Endodermal cell (in vitro differentiated cells): Measurements from ENCODE around the gene CDH13. TPM values are rescaled to one million over a fixed set of nuclear protein-coding genes. Genes with fewer than 3 reads are reported as not detected.

ENCODE experiments used
- DNase-seq: peaks from one replicate; pipeline ENCODE4 v3.0.0-alpha.2; 2017
- H3K27ac ChIP-seq: 2 replicates; pipeline ENCODE4 v1.5.1; 2013; ENCODE audit warnings: mild to moderate bottlenecking, low read depth, low read length, moderate library complexity
- H3K27me3 ChIP-seq: 2 replicates; pipeline ENCODE4 v1.6.1; 2013; ENCODE audit warnings: mild to moderate bottlenecking, low read length, moderate library complexity; ENCODE audit not compliant: insufficient read depth, control insufficient read depth, poor library complexity, severe bottlenecking
- H3K36me3 ChIP-seq: 2 replicates; pipeline ENCODE4 v1.7.0; 2013; ENCODE audit warnings: mild to moderate bottlenecking, low read length, moderate library complexity; ENCODE audit not compliant: control insufficient read depth, insufficient read depth
- H3K4me1 ChIP-seq: one replicate; pipeline ENCODE4 v1.7.0; 2013; ENCODE audit warnings: low read length; ENCODE audit not compliant: control insufficient read depth, insufficient read depth
- H3K4me3 ChIP-seq: 2 replicates; pipeline ENCODE4 v1.5.1; 2013; ENCODE audit warnings: mild to moderate bottlenecking, low read length, moderate library complexity
- H3K9ac ChIP-seq: 2 replicates; pipeline ENCODE4 v1.6.1; 2013; ENCODE audit warnings: mild to moderate bottlenecking, low read length, moderate library complexity; ENCODE audit not compliant: poor library complexity, severe bottlenecking; ENCODE audit errors: extremely low read depth
- H3K9me3 ChIP-seq: 2 replicates; pipeline ENCODE4 v1.6.1; 2013; ENCODE audit warnings: mild to moderate bottlenecking, low read length, moderate library complexity; ENCODE audit not compliant: control insufficient read depth
- H3K27ac Mint-ChIP-seq: 2 replicates; pipeline ENCODE4 v1.8.0; 2020; ENCODE audit warnings: mixed read lengths
- H3K27me3 Mint-ChIP-seq: 2 replicates; pipeline ENCODE4 v1.8.0; 2021; ENCODE audit warnings: mild to moderate bottlenecking, mixed read lengths; ENCODE audit not compliant: insufficient read depth
- H3K36me3 Mint-ChIP-seq: 2 replicates; pipeline ENCODE4 v1.8.0; 2020; ENCODE audit warnings: low read depth, mixed read lengths
- H3K4me1 Mint-ChIP-seq: 2 replicates; pipeline ENCODE4 v1.8.0; 2020; ENCODE audit warnings: mixed read lengths
- H3K4me3 Mint-ChIP-seq: 2 replicates; pipeline ENCODE4 v1.8.0; 2020; ENCODE audit warnings: mild to moderate bottlenecking, moderate library complexity, mixed read lengths
- H3K9me3 Mint-ChIP-seq: 2 replicates; pipeline ENCODE4 v1.8.0; 2020; ENCODE audit warnings: mild to moderate bottlenecking, mixed read lengths
- WGBS, 2 experiments: methylation state at CpG; one replicate each; pipeline versions ENCODE4 v1.1.5 to v1.1.7; 2013; ENCODE audit warnings: missing lambda C conversion rate in 2 of 2, mixed read lengths in 1 of 2; ENCODE audit not compliant: insufficient coverage in 1 of 2, insufficient read length in 1 of 2; 5-methylcytosine and 5-hydroxymethylcytosine counted together
- total RNA-seq, 2 donors: library from RNA; stranded (reverse); fragmentation: NEBNext Ultra II Directional in 1 of 2; extraction: Animal tissue kit (Norgen Biotek cat#: 25700) in 1 of 2; gene quantifications; 2 replicates in 1 of 2; 3 replicates in 1 of 2; pipeline ENCODE4 v1.2.1, GENCODE V29; 2021
- TF ChIP-seq, protein P1 (sequence below): fragments of 200-600 bp; sonication (generic); conservative IDR thresholded peaks from 2 replicates; pipeline ENCODE4 v1.5.0; 2021; ENCODE audit warnings: antibody characterized with exemption, mild to moderate bottlenecking

The CDH13 gene
- total RNA-seq, 2 donors from 2014 or later: 0.86 to 1.8 TPM

- WGBS, 2 experiments: 69 to 93% methylated on average over 2 to 5 of the region's 5 CpGs
- Mint-ChIP-seq H3K27me3 (no peaks in the 10 kb centered on the region), H3K36me3 (no peaks in the 10 kb centered on the region), H3K4me1 (peaks cover 21% of the 10 kb centered on the region), H3K4me3 (no peak overlapping the region), H3K9me3 (no peaks in the 10 kb centered on the region), H3K27ac (no peak overlapping the region)
- Histone ChIP-seq H3K4me1 (no peaks in the 10 kb centered on the region), H3K4me3 (no peak overlapping the region), H3K36me3 (no peaks in the 10 kb centered on the region), H3K9ac (no peak overlapping the region), H3K27me3 (no peaks in the 10 kb centered on the region), H3K27ac (no peak overlapping the region), H3K9me3 (no peaks in the 10 kb centered on the region)
- peak; percentile 72 for DNase-seq
- TF ChIP-seq, protein P1, sequence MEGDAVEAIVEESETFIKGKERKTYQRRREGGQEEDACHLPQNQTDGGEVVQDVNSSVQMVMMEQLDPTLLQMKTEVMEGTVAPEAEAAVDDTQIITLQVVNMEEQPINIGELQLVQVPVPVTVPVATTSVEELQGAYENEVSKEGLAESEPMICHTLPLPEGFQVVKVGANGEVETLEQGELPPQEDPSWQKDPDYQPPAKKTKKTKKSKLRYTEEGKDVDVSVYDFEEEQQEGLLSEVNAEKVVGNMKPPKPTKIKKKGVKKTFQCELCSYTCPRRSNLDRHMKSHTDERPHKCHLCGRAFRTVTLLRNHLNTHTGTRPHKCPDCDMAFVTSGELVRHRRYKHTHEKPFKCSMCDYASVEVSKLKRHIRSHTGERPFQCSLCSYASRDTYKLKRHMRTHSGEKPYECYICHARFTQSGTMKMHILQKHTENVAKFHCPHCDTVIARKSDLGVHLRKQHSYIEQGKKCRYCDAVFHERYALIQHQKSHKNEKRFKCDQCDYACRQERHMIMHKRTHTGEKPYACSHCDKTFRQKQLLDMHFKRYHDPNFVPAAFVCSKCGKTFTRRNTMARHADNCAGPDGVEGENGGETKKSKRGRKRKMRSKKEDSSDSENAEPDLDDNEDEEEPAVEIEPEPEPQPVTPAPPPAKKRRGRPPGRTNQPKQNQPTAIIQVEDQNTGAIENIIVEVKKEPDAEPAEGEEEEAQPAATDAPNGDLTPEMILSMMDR: no peak
Observed at GRCh38 chr16:83769397-83770008, 1142.7 kb downstream of the CDH13 start.

GRCh38 chr16:83771306-83771942 is 1144.7 kb downstream of the CDH13 start:
- no peaks in the 10 kb centered on the region for H3K36me3 ChIP-seq
- no peak overlapping the region for H3K27ac ChIP-seq
- H3K9ac ChIP-seq: no peak overlapping the region
- WGBS, 2 experiments: 89 to 93% methylated on average over 4 to 5 of the region's 5 CpGs
- no peaks in the 10 kb centered on the region for H3K9me3 ChIP-seq
- Mint-ChIP-seq H3K27ac (no peak overlapping the region), H3K4me1 (peaks cover 21% of the 10 kb centered on the region), H3K27me3 (no peaks in the 10 kb centered on the region), H3K4me3 (no peak overlapping the region), H3K36me3 (no peaks in the 10 kb centered on the region), H3K9me3 (no peaks in the 10 kb centered on the region)
- no peak overlapping the region for H3K4me3 ChIP-seq
- no peaks in the 10 kb centered on the region for H3K4me1 ChIP-seq
- DNase-seq: no peak
- H3K27me3 ChIP-seq: no peaks in the 10 kb centered on the region
- TF ChIP-seq, protein P1: no peak

- no peak overlapping the region for H3K4me3 Mint-ChIP-seq
- no peak for DNase-seq
- 71 to 80% methylated on average over 1 of the region's 1 CpG for WGBS, 2 experiments
- no peaks in the 10 kb centered on the region for H3K36me3 Mint-ChIP-seq
- no peak overlapping the region for H3K27ac ChIP-seq
- peaks cover 21% of the 10 kb centered on the region for H3K4me1 Mint-ChIP-seq
- no peaks in the 10 kb centered on the region for H3K9me3 Mint-ChIP-seq
- H3K4me1 ChIP-seq: no peaks in the 10 kb centered on the region
- H3K27ac Mint-ChIP-seq: no peak overlapping the region
- no peak overlapping the region for H3K4me3 ChIP-seq
- no peaks in the 10 kb centered on the region for H3K9me3 ChIP-seq
- H3K36me3 ChIP-seq: no peaks in the 10 kb centered on the region
- peaks cover 4% of the 10 kb centered on the region for H3K27me3 Mint-ChIP-seq
- H3K9ac ChIP-seq: no peak overlapping the region
- no peaks in the 10 kb centered on the region for H3K27me3 ChIP-seq
- TF ChIP-seq, protein P1: no peak
Observed at GRCh38 chr16:83772806-83773205, 1146.0 kb downstream of the CDH13 start.
